GM12865 (cell line): ENCODE measurements around the gene GRK3.

Source experiments
- DNase-seq: peaks from one replicate; pipeline ENCODE4 v3.0.0; 2010; ENCODE audit warnings: low read depth
- H3K4me3 ChIP-seq: 2 replicates; pipeline ENCODE4 v1.5.1; 2011; ENCODE audit warnings: mild to moderate bottlenecking, low read depth, low read length, control low read depth
- TF ChIP-seq, protein P1 (sequence below): IDR thresholded peaks from 2 replicates; pipeline ENCODE4 v1.5.1; 2011; ENCODE audit warnings: low read length, control low read depth, low read depth, inconsistent platforms; ENCODE audit not compliant: insufficient read depth; ENCODE audit errors: missing control alignments

GRK3 gene

DNA sequence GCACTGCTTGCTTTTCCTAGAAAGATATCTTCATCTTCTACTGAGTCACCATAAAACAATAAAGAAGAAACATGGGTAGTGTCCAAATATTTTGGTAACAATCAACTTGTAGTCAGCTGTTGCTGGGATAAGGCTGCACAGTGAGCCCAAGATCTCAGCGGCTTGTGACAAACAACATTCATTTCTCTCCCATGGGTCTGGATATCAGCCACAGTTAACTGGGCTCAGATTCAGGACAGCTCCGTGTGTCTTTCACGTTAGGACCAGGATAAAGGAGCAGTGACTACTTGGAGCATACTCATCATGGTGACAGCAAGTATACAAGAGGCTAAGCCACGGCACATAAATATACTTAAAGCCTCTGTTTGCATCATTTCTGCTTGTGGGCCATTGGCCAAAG lies 27.9 kb upstream of the GRK3 start:
- TF ChIP-seq, protein P1, sequence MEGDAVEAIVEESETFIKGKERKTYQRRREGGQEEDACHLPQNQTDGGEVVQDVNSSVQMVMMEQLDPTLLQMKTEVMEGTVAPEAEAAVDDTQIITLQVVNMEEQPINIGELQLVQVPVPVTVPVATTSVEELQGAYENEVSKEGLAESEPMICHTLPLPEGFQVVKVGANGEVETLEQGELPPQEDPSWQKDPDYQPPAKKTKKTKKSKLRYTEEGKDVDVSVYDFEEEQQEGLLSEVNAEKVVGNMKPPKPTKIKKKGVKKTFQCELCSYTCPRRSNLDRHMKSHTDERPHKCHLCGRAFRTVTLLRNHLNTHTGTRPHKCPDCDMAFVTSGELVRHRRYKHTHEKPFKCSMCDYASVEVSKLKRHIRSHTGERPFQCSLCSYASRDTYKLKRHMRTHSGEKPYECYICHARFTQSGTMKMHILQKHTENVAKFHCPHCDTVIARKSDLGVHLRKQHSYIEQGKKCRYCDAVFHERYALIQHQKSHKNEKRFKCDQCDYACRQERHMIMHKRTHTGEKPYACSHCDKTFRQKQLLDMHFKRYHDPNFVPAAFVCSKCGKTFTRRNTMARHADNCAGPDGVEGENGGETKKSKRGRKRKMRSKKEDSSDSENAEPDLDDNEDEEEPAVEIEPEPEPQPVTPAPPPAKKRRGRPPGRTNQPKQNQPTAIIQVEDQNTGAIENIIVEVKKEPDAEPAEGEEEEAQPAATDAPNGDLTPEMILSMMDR, result no peak
- no peak overlapping the region for H3K4me3 ChIP-seq

DNA sequence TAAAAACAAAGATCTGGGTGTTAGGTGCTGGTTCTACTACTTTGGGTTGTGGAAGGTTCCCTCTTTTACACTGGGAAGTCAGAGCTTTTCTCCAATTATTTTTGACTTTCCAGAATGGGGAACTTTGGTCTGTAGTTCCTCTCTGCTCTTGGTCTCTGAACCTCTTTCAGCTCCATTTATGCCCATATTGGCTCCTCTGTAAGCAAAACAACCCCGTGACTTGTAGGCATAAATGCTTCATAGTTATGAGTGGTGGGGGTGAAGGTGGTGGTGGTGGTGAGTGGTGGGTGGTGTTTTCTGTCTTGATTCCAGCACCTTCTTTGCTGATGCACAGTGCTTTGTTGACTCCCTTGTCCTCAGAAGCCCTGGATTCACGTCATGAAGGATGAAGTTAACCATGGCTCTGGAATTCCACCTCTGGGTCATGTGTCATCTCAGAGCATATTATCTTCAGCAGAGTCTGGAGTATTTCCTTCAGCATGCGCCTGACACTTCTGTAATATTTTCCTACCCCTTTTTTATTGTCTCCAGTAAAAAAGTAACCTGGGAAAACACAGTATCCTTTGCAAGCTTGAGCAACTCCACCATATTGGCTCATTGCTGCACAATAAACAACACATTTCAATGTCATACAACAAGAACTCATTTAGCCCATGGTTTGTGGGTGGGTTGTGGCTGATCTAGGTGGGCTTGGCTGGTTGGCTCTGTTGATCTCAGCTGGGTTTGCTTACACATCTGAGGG lies 24.1 kb upstream of the GRK3 start:
- no peak overlapping the region for H3K4me3 ChIP-seq
- no peak for DNase-seq
- TF ChIP-seq, protein P1, result no peak

More for the DNA sequence above, 27.9 kb upstream of the GRK3 start:
- DNase-seq, result no peak

DNA sequence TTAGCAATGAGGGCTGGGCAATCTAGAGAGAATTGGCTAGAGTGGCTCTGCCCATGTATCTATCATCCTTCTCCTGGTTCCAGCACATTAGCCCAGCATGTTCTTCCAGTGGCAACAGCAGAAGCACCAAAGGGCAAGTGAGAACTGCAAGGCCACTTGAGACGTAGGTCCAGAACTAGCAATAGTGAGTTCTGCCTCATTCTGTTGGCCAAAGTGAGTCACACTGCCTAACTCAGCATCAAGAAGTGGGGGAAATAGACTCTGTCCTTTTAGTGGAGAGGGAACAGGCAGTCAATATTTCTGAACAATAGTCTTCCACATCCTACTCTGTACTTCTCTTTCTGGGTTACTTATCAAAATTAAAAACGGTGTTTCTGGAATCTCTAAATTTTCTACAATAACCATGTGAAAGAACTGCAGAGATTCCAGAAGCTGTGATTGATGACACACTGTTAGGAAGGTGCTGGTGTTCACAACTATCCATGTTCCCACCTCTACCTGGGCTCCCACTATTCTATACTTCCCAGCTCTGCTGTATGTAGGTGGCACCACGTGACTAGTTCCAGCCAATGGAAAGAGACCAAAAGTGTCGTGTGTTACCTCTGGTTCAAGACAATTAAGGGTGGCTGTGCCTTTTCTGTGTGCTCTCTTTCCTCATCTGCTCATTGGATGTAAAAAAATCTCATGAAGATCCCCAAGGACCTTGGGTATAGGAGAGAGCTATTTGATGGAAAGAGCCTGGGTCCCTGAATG lies 23.4 kb upstream of the GRK3 start:
- no peak overlapping the region for H3K4me3 ChIP-seq
- DNase-seq, result no peak
- TF ChIP-seq, protein P1, result no peak

DNA sequence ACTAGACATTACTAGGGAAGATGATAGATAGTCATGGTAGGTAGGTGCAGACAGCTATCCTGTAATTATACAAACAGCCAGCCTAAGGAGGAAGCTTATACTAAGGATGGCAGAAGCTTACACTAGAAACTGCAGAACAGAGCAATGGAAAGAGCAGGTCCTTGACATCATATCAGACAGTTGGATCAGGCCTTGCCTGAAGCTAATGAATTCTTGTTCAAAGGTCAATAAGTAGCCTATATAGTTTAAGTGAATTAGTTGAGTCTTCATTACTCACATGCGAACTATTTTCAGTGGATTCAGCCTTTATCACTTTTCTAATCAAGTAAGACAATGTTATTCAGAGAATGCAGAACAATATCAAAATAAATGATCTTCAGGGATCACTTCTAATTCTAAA lies 22.3 kb upstream of the GRK3 start:
- H3K4me3 ChIP-seq, result no peak overlapping the region
- DNase-seq, result no peak
- TF ChIP-seq, protein P1, result no peak

DNA sequence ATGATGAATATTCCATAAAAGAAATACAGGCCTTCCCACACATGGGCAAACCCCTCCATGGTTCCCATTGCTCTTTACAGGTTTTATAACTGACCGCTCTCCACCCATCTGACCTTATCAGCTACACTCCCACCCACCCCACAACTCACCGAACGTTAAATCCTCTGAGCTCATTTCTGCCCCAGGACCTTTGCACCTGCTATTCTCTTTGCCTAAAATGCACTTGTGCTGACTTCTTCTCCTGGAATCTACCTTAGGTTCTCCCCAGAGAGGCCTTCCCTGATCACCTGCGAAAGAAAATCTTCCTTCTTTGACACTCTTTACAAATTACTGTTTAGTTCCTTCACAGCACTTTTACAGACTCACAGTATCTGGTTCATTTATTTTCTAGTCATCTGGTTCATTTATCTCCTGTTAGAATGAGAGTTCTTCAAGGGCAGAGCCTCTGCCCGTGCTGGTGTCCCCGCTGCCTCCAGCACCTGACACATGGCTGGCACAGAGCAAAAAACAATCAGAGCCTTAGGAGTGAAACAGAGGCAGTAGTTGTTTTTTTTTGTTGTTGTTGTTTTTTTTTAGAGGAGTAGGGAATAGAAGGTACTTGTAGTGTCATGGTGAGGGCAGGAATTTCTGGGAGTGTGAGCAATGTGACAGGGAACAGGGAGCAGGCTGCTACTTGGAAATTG lies 21.6 kb upstream of the GRK3 start:
- DNase-seq, result no peak
- H3K4me3 ChIP-seq, result no peak overlapping the region
- TF ChIP-seq, protein P1, result no peak

DNA sequence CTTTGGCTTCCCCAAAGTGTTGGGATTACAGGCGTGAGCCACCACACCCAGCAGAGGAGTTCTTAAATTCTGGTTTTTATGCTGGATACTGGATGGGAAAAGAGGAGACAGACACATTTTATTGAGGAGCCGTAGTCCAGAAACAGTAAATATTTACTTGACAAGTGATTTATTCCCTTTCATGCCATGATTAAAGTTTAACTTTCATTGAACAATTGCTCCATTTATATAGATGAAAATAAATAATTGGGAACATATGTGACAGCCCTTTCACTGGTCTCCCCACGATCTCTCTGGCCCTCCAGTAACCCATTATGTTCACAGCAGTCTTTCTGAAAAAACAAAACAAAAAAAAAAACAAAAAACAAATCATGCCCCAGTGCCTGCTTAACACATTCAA lies 19.3 kb upstream of the GRK3 start:
- H3K4me3 ChIP-seq, result no peak overlapping the region
- TF ChIP-seq, protein P1, result no peak
- no peak for DNase-seq
